ENCODE measurements around the gene FASN. TPM values are rescaled to one million over a fixed set of nuclear protein-coding genes. Genes with fewer than 3 reads are reported as not detected.
"Not testable (repeated sequence)": the region's sequence is repeated elsewhere in the genome, so short reads cannot be mapped to it uniquely, and the experiment has no call there.

The FASN gene
- total RNA-seq (2014; rRNA removed; shearing (Covaris generic)), result 50.8 and 90.9 TPM in 2 replicates

DNA sequence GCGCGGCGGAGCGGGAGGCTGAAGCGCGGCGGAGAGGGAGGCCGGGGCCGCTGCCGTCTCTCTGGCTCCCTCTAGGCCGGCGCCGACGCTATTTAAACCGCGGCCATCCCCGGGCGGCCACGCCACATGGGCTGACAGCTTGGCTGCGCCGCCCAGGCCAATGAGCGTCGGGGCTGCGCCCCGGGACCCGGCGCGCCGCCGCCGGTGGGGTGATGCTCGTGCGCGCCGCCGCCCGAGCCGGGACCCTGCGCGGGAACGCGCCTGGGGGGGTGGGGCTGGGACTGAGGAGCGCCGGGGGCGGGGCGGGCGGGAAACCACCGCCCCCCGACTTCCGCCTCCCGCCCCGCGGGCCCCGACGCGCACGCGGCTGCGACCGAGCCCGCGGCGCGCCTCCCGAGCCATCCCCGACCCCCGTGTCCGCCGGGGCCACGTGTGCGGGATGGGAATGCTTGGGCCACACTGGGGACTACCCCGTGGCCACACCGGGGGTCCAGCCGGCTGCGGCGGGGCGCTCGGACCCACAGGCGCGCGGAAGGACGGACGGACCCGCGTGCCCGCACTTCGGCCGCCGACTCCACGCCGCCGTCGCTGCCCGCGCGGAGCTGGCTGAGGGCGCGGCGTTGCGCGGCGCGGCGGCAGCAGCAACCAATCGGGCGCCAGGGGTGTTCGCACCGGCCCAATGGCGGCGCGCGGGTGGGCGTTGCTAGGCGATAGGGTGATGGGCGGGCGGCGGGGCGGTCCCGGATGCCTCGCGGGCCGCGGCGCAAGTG is at the start of gene FASN:
Gene FASN (minus strand): TSS at position 68 of the 770 bp plus-strand sequence. CDS start 1,791 bp downstream, outside the sequence.
- peak; percentile 91 for DNase-seq (ENCODE audit: low read depth)

DNA sequence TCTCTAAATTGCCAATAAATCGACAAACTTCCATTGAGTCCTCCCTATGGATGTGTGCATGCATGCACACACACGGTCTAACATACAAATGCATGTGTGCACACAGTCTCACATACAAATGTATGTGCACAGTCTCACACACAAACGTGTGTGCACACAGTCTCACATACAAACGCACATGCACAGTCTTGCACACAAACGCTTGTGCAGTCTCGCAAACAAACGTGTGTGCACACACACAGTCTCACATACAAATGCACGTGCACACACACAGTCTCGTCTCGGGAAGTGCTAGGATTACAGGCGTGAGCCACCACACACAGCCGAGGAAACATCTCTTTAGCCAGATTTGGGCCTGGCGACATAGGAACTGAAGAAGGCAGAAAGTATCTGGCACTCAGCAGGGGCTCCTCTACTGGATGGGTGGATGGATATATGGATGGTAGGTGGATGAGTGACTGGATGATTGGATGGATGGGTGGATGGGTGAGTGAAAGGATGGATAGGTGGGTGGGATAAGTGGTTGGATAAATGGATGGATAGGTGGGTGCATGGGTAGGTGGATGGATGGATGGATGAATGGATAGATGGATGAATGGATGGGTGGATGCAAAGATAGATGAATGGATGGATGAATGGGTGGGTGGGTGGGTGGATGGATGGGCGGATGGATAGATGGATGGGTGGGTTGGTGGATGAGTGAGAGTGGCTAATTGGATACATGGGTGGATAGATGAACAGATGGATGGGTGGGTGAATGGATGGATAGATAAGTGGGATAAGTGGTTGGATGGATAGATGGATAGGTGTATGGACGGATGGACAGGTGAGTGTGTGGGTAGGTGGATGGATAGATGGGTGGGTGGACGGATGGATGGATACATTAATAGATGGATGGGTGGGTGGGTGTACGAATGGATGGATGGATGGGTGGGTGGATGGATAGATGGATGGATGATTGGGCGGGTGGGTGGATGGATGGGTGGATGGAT is 48.9 kb upstream of the FASN start:
- DNase-seq (ENCODE audit: low read depth), result no peak

DNA sequence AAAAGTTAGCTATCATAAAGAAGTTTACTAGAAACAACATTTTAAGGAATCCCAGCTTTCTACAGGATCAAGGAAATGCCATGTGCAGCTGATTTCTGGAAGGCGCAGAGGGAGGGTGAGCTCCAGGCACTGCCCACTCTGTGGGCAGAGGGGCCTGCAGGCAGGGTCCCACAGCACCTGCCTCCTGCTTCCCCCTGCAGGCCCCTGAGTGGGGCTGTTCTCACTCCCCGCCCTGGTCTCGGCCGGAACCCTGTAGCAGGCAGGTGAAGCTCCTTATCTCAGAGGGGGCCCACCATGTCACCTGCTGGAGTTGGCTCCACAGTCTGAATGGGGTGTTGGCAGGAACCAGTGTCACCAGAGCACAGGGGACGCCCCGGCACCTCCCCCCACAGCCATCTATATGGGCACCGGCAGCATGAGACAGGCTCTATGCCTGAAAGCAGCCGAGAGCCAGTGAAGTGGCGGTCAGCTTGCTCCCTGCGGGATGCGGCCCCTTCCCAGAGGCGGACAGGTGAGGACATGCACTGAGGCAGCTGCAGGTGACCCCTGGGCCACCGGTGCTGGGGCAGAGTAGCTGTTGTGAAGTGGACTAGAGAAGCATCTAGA is 47.6 kb upstream of the FASN start:
- no peak for DNase-seq (ENCODE audit: low read depth)

DNA sequence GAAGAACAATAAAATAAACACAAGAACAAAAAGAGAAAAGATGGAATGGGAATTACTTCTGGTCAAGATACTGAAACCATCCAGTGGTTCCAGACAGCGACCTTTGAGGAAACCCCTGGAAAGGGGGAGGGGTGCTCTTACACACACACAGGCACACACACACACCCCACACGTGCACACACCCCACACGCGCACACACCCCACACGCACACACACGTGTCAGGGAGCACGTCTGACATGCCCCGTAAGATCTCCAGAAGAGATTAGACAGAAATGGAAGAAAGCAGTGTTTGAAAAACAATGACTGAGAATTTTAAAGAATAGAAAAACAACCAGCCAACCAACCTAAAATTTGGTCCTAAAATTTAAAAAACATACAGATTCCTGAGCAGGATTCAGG is 45.3 kb upstream of the FASN start:
- no peak for DNase-seq (ENCODE audit: low read depth)

DNA sequence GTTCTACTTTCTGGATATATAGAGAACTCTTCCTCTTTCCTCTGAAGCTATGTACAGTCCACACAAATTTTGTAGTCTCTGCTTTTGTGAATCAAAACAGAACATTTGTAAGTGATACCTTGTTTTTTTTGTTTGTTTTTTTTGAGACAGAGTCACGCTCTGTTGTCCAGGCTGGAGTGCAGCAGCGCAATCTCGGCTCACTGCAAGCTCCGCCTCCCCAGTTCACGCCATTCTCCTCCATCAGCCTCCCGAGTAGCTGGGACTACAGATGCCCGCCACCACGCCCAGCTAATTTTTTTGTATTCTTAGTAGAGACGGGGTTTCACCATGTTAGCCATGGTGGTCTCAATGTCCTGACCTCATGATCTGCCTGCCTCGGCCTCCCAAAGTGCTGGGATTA is 41.9 kb upstream of the FASN start:
- DNase-seq (ENCODE audit: low read depth), result not testable (repeated sequence)

DNA sequence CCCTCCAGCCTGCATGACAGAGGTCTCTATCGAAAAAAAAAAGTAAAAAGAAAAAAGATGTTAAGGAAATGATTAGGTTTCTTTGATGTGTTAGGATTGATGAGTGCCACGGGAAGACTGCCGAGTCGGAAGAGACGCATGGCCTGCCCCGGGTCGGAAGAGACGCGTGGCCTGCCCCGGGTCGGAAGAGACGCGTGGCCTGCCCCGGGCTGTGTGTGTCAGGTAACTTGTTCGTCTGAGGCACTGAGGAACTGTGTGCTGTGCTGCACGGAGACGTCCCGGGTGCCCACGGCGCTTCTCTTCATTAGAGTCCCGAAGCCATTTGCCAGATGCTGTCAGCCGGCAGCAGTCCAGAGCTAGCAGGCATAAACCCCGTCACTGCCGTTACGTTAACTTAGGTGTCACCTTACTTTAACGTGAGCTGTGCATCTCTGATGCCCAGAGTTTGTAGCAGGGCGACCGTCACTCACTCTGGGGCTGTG is 40.5 kb upstream of the FASN start:
- DNase-seq (ENCODE audit: low read depth), result no peak

DNA sequence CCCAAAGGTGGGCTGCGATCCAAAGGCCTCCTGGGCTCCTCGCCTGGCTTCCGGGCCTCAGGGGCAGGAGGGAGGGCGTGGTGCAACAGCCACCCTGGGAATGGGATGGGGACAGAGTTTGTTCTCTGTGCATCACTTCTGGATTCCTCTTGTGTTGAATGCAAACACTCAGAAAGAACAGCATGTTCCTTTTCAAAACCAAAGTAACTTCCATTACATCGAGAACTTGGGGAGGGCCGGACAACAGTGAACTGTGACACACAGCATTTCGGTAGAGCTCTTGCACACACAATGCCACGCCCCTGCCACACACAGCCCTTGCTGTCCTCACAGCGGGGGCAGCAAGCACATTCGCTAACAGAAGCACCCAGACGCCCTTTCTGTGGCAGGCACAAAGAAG is 36.1 kb upstream of the FASN start:
- no peak for DNase-seq (ENCODE audit: low read depth)

DNA sequence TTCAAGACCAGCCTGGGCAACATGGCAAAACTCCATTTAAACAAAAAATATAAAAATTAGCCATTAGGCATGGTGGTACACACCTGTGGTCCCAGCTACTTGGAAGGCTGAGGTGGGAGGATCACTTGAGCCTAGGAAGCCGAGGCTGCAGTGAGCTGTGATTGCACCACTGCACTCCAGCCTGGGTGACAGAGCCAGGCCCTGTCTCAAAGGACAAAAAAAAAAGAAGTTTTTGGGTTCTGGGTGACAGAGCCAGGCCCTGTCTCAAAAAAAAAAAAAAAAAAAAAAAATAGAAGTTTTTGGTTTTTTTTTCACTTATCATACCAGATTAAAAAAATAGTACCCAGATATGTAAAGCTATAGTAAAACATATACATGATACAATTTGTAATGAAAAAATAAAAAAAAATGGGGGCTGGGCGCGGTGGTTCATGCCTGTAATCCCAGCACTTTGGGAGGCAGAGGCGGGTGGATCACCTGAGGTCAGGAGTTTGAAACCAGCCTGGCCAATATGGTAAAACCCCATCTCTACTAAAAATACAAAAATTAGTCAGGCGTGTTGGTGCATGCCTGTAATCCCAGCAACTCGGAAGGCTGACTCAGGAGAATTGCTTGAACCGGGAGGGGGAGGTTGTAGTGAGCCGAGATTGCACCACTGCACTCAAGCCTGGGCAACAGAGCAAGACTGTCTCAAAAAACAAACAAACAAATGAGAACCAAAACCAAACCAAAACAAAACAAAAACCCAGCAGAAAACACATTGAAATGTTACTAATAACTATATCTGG is 35.3 kb upstream of the FASN start:
- DNase-seq (ENCODE audit: low read depth), result peak; percentile 24

DNA sequence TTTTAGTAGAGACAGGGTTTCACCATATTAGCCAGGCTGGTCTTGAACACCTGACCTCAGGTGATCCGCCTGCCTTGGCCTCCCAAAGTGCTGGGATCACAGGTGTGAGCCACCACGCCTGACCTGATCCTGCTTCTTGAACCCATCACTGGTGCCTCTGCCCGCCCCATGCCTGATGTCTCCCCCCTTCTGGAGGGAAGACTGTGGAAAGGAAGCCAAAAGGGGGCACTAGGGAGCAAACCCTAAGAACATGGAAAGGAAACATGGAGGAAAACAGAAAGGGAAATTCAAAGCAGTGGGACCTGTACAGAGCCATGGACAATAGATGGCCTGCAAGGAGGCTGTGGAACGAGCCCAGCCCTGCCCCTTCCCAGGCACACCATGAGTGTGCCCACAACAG is 31.1 kb upstream of the FASN start:
- DNase-seq (ENCODE audit: low read depth), result no peak

DNA sequence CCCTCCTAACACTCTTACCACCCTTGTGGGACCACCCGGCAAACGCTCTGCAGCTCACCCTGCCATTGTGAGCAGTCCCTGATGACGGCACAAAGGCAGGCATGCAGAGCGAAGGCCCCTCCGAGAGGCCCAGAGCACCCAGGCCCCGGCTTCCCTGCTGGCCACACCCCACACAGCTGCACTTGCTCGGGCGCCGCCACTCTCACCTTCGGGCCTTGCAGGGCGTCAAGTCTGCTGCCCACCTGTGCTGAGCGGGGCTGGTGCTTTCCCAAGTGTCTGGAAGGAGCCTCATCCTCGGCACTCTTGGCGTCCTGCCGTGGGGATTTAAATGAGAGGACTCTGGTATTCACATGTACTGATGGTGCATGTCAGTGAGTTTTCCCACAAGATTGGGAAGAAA is 30.3 kb upstream of the FASN start:
- DNase-seq (ENCODE audit: low read depth), result no peak

DNA sequence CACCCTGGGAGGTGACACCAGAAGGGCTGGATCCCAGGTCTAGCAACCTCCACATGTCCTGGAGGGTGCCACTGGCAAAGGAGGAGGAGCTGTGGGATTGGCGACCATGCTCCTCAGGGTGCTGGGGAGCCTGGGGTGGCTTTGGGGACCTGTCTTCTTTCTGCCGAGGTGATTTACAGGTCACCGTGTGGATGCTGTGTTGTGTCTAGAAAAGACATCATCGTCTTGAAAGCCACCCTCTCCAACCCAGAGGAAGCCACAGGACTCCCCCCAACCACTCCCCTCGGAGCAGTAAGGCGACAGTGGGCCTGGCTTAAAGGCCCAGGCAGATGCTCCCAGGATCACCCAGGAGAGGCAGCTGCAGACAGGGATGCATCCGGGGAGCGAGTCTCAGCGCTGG is 29.7 kb upstream of the FASN start:
- DNase-seq (ENCODE audit: low read depth), result no peak

DNA sequence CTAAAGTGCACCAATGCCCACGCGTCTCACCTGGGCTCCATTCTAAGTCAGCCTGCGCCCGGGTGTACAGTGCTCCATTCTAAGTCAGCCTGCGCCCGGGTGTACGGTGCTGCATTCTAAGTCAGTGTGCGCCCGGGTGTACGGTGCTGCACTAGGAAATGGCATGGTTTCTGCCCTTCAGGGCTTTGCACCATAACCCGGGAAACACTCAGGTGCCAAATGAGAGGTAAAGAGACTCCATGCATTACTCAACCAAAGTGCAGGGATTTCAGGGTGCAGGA is 29.2 kb upstream of the FASN start:
- DNase-seq (ENCODE audit: low read depth), result no peak

DNA sequence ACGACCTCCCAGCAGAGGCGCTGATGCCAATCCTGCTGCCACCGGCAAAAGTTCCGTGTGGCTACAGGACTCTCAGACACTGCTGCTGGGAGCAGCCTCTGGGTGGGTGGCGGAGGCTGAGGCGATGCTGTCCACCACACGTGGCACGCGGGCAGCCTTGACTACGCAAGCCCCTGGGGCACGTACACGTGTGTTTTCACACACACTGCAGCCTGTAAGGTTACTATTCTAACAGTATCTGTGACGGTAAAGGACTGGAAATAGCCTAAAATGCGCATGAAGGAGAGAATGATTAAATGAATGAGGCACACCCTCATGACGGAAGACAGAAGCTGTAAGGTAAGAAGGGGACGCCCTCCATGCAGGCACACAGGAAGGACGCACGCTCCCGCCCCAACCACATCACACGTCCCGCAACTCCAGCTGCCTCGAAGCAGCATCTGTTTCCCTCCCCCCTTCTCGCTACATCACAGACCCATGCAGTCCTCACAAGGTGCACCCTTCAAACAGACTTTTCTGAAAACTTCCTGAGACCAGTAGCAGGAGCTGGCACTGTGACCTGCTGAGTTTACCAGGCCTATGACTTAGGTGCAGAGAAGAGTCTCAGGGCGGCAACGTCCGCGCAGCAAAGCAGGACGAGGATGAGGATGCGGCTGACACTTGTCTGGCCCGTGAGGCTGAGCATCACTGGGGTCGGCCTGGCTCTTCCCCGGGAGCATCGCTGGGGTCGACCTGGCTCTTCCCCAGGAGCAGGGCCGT is 28.7 kb upstream of the FASN start:
- DNase-seq (ENCODE audit: low read depth), result no peak

DNA sequence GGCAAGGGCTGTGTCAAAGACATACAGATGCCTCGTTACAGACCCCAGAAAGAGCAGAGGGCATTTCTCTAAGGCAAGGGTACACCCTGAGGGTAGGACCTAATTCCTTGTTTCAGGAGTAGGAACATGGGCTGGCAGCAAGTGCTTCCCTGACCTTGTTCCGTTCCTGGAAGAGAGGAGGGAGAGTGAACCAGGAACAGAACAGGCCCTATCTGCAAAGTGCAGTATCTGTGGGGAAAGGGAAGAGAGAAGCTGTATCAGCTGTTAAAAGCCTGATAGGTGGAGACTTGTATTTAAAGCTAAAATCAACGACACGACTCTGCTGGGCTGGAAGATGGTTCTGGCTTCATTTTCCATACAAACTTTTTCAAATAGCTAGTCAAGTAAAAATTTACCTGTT is 26.1 kb upstream of the FASN start:
- DNase-seq (ENCODE audit: low read depth), result no peak

DNA sequence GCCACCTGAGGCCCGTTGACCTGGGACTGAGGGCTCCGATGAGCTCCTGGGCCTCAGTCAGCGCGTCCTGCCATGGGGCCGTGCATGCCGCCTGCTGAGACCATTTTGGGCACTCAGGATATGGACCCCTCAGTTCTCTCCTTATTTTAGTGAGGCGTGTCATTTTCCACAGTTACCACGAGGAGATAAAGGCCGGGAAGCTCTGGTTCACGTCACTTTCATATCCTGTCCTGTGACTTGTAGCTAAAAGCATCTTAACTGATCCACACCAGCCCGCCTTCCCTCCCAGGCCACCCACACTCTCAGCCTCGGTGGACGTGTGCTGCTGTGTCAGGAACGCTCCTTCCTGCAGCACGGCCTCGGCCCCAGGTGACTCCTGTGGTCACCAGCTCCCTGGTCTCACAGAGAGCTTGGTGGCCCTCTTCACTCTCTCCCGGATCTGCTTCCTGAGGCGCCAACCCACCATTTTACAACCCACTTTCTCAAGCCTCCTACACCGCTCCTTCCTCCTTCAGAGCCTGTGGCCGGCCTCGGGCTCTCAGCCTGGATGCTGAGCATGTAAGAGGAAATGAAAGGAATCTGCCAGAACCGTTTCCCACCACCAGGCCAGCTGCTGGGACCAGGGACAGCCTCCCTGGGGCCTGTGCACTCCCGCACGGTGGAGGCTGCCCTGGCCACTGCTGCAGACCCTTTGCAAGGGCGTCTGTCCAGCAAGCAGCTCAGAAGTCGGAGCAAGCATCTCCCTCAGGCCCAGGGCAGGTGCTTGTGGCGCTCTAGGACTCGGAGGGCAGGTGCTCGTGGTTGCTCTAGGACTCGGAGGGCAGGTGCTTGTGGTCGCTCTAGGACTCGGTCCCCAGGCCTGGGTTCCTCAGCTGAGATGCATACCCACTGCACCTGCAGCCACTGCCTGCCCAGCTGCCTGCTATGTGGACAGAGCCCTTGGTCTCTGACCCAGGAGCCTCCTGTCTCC is 23.9 kb upstream of the FASN start:
- DNase-seq (ENCODE audit: low read depth), result no peak

DNA sequence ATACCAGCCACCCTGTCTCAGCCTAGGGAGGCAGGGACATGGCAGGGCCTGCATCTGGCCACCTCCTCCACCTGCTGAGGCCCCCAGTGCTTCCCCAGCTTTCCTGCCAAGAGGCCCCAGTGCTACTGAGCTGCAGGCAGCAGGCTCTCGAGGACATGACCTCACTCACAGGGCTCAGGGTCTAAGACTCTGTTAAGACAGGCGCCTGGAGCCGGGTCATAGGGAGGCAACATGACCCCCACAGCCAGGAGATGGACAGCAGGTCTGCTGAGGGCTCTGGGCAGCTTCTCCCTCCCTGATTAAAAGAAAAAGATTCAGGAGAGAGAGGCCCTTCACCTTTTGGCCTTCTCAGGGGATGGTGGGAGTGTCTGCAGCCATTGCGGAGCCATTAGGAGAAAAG is 23.2 kb upstream of the FASN start:
- DNase-seq (ENCODE audit: low read depth), result no peak

DNA sequence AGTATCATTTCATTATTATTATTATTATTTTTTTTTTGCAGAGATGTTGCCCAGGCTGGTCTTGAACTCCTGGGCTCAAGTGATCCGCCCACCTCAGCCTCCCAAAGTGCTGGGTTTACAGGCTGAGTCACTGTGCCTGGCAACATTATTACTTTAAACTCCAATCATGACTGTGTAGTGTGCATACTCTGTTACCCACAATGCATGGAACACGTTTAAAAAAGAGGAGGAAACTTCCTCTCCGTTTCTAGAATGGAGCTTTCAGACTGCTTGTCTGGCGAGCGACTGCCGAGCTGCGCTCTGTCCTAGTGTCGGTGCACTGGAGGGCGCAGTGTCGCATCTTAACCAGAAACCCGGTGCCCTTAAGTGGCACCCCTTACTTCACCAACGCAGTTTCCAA is 22.1 kb upstream of the FASN start:
- peak; percentile 34 for DNase-seq (ENCODE audit: low read depth)

DNA sequence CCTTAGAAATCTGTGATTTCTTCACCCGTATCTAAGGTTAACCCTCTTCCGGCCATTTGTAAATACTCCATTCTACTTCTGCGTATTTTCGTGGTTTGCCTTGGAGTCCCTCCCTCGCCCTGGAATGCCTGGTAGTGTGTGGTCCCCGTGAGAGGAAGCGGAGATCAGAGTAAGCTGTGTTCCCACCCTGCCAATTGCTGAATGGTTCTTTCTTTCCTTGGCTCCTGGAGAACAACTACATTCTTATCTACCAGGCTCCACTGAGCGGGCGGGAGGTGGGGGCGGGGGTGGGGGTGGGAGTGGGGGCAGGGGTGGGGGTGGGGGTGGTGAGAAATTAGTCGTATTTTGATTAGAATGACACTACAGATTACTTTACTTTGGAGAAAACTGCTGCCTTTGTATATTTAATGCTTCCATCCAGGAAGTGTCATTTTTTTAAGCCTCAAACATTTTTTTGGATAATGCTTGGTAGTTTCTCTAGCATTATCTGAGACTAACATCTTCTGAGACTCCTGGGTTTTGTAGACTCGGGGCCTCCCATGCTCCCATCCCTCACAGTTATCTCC is 20.9 kb upstream of the FASN start:
- no peak for DNase-seq (ENCODE audit: low read depth)

DNA sequence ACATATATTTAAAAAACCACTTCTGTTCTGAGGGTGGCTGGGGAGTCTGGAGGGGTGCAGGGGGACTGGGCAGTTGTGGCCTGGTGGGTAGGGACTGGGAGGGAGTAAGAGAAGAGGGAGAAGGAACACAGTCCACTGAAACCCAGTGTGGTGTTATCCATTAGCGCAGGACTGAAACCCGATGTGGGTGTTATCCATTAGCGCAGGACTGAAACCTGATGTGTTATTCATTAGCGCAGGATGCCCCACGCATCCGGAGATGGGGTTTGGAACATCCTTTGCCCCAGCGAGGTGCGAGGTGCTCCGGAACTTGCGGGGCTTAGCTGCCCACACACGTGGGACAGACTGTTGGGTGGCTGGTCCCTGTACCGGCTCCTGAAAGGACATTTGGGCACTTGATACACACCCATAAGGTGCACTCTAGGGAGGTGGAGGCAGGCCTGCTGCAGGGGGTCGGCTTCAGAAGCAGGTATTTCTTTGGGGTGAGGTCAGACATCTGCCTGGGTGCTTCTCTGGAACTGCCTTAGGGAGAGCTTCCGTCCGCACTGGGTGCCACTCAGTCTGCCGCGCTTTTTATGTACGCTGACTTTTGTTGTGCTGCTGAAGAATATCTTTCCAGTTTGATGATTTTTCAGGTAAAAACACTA is 20.3 kb upstream of the FASN start:
- DNase-seq (ENCODE audit: low read depth), result no peak
